ENCODE data around the gene DRD3. TPM values are rescaled to one million over a fixed set of nuclear protein-coding genes. Genes with fewer than 3 reads are reported as not detected.

Gene DRD3
- not detected in 2 replicates for total RNA-seq

DNA sequence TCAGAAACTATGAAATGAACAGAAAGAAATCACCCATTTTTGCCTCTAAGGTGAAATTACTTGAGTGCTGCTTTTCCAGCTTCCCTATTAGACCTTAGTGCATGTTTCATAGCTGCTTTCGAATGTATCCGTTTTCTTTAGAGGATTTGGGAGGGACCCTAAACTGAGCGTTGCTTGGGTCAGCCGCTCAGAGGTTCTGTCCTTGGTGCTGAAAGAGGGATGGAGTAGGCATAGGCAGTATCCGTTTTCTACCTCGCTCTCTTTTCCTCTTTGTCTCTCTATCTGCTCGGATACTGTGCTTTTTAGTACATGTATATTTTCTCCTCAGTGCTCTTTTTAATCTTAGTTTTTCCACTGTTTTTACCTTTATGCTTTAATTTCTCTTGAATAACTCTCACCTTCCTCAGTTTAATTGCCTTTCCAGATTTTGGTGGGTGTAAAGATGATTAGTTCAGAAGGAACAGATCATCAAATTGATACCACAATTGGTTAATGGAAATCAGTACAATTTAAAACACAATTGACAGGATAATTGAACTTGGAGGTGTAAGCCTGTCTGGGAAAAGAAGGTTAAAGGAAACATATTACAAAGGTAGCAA lies at the start of gene DRD3:
Gene DRD3, minus strand, starts transcription at position 283 of the 599 bp plus-strand sequence. CDS start 7,060 bp downstream, outside the sequence.

Other genes with a start within 250 kb of the DRD3 start
- gene ZDHHC23, start 231.0 kb downstream of the DRD3 start, total RNA-seq, result 0.85 and 3.9 TPM in 2 replicates
- gene CCDC191, start 122.5 kb downstream of the DRD3 start, total RNA-seq, result 0.96 and 1.7 TPM in 2 replicates
- gene QTRT2, start 122.3 kb downstream of the DRD3 start, total RNA-seq, result 17.3 and 18.1 TPM in 2 replicates
- not detected in 2 replicates for gene ZNF80, start 58.5 kb upstream of the DRD3 start, total RNA-seq
- gene TIGIT, start 115.0 kb upstream of the DRD3 start, total RNA-seq, result under 0.01 TPM in 1 of 2 replicates, not detected in the other